Measurements from ENCODE around the gene S100A10. TPM values are rescaled to one million over a fixed set of nuclear protein-coding genes. Genes with fewer than 3 reads are reported as not detected.

S100A10 gene
- total RNA-seq, 4 donors from 2014 or later: 57.6 to 155 (median 106) TPM

GRCh38 chr1:151972542-151973248 lies 21.0 kb downstream of the S100A10 start:
- H3K4me3 ChIP-seq: no peak overlapping the region
- no peaks in the 10 kb centered on the region for H3K27me3 ChIP-seq
- no peaks in the 10 kb centered on the region for H3K9me3 ChIP-seq
- TF ChIP-seq CTCF (IDR thresholded peaks at IDR 0.05): no peak
- TF ChIP-seq POLR2AphosphoS5 (IDR thresholded peaks at IDR 0.05): peak; percentile 86
- peak; percentile 82 for ATAC-seq
- no peak overlapping the region for H3K27ac ChIP-seq
- WGBS, 2 donors (ENCODE audit: low coverage in 1 of 2): 25 to 33% methylated on average over 7 of the region's 7 CpGs
- peaks cover 0 to 31% (median 4%) of the 10 kb centered on the region in 3 donors for H3K4me1 ChIP-seq
- H3K36me3 ChIP-seq: no peaks in the 10 kb centered on the region

GRCh38 chr1:151970626-151971025 lies 23.0 kb downstream of the S100A10 start:
- H3K27ac ChIP-seq: no peak overlapping the region
- no peak overlapping the region for H3K4me3 ChIP-seq
- no peaks in the 10 kb centered on the region for H3K36me3 ChIP-seq
- no peak for ATAC-seq
- TF ChIP-seq POLR2AphosphoS5 (IDR thresholded peaks at IDR 0.05) (no peak), EP300 (IDR thresholded peaks at IDR 0.05) (no peak), POLR2A (IDR thresholded peaks at IDR 0.05) (no peak)
- no peaks in the 10 kb centered on the region for H3K27me3 ChIP-seq
- peaks cover 0 to 34% (median 4%) of the 10 kb centered on the region in 3 donors for H3K4me1 ChIP-seq
- WGBS, 2 donors (ENCODE audit: low coverage in 1 of 2): 38% methylated on average over 2 of the region's 4 CpGs; no CpG with 5 or more reads in 1 of the 2 donors
- no peaks in the 10 kb centered on the region for H3K9me3 ChIP-seq

GRCh38 chr1:151970128-151970527 lies 23.5 kb downstream of the S100A10 start:
- WGBS, 2 donors (ENCODE audit: low coverage in 1 of 2): 83 to 84% methylated on average over 4 to 5 of the region's 5 CpGs
- peaks cover 0 to 34% (median 4%) of the 10 kb centered on the region in 3 donors for H3K4me1 ChIP-seq
- H3K4me3 ChIP-seq: no peak overlapping the region
- H3K36me3 ChIP-seq: no peaks in the 10 kb centered on the region
- H3K27ac ChIP-seq: no peak overlapping the region
- no peaks in the 10 kb centered on the region for H3K9me3 ChIP-seq
- TF ChIP-seq POLR2AphosphoS5 (IDR thresholded peaks at IDR 0.05) (no peak), CTCF (IDR thresholded peaks at IDR 0.05) (no peak), POLR2A (IDR thresholded peaks at IDR 0.05) (no peak), EP300 (IDR thresholded peaks at IDR 0.05) (no peak)
- no peak for ATAC-seq
- no peaks in the 10 kb centered on the region for H3K27me3 ChIP-seq

GRCh38 chr1:151968791-151969399 lies 24.8 kb downstream of the S100A10 start:
- Histone ChIP-seq H3K36me3 (no peaks in the 10 kb centered on the region), H3K4me1 (peaks cover 0 to 34% (median 4%) of the 10 kb centered on the region in 3 donors), H3K27ac (no peak overlapping the region), H3K27me3 (no peaks in the 10 kb centered on the region), H3K9me3 (no peaks in the 10 kb centered on the region), H3K4me3 (no peak overlapping the region)
- WGBS, 2 donors (ENCODE audit: low coverage in 1 of 2): 63 to 75% methylated on average over 1 to 2 of the region's 3 CpGs
- ATAC-seq: no peak
- no peak for TF ChIP-seq POLR2A (IDR thresholded peaks at IDR 0.05)
- no peak for TF ChIP-seq CTCF (IDR thresholded peaks at IDR 0.05)
- TF ChIP-seq POLR2AphosphoS5 (IDR thresholded peaks at IDR 0.05): no peak
- no peak for TF ChIP-seq EP300 (IDR thresholded peaks at IDR 0.05)

- Histone ChIP-seq H3K4me3 (no peak overlapping the region), H3K4me1 (peaks cover 0 to 27% (median 4%) of the 10 kb centered on the region in 3 donors), H3K9me3 (no peaks in the 10 kb centered on the region), H3K27ac (no peak overlapping the region), H3K27me3 (no peaks in the 10 kb centered on the region), H3K36me3 (no peaks in the 10 kb centered on the region)
- 49 to 60% methylated on average over 1 to 4 of the region's 4 CpGs for WGBS, 2 donors (ENCODE audit: low coverage in 1 of 2)
- TF ChIP-seq POLR2A (IDR thresholded peaks at IDR 0.05): no peak
- peak; percentile 66 to 84 (median 66) for TF ChIP-seq CTCF (IDR thresholded peaks at IDR 0.05)
- peak; percentile 55 for ATAC-seq
Observed at GRCh38 chr1:151968058-151968457, 25.6 kb downstream of the S100A10 start.
